Stimulated activated CD4-positive, alpha-beta T cell treated with anti-CD3 and anti-CD28 coated beads, Interleukin-12 subunit alpha, Interleukin-12 subunit beta, amount 100 ng/mL, for 4 hours (primary cell): ENCODE measurements around the gene SLC13A2.

Experiments used
- DNase-seq: peaks from one replicate; pipeline ENCODE4 v3.0.0-alpha.2; 2020

The SLC13A2 gene

GRCh38 chr17:28540231-28540630 lies 66.8 kb downstream of the SLC13A2 start:
- no peak for DNase-seq

GRCh38 chr17:28541439-28541838 lies 68.0 kb downstream of the SLC13A2 start:
- DNase-seq: no peak

GRCh38 chr17:28544402-28545140 lies 71.1 kb downstream of the SLC13A2 start:
- DNase-seq: no peak

GRCh38 chr17:28545141-28545503 lies 71.7 kb downstream of the SLC13A2 start:
- DNase-seq: no peak

GRCh38 chr17:28545787-28546415 lies 72.5 kb downstream of the SLC13A2 start:
- no peak for DNase-seq

- no peak for DNase-seq
Observed at GRCh38 chr17:28547096-28547622, 73.7 kb downstream of the SLC13A2 start.
